Measurements from ENCODE around the gene NKD2.

- no peak for TF ChIP-seq CTCF (conservative IDR thresholded peaks at IDR 0.05; ENCODE audit: low read length)
- no peak for TF ChIP-seq EZH2phosphoT487 (IDR thresholded peaks at IDR 0.05; ENCODE audit: borderline replicate concordance)
These were observed 6.2 kb downstream of the NKD2 start for GRCh38 chr5:1014781-1015221.
